Retinal pigment epithelial cell (primary cell): ENCODE data around the gene PGR.

Experiments used
- DNase-seq: peaks from one replicate; pipeline ENCODE4 v3.0.0-alpha.2; 2010; ENCODE audit warnings: low read depth
- H3K4me3 ChIP-seq: 2 replicates; pipeline ENCODE4 v1.5.1; 2011; ENCODE audit warnings: mild to moderate bottlenecking, low read length, control low read depth, moderate library complexity
- CTCF ChIP-seq: conservative IDR thresholded peaks from 2 replicates; pipeline ENCODE4 v1.5.1; 2011; ENCODE audit warnings: low read depth, low read length, control low read depth, inconsistent platforms

The PGR gene

GRCh38 chr11:101082813-101083212 is 46.8 kb downstream of the PGR start:
- TF ChIP-seq CTCF = no peak
- DNase-seq = no peak
- H3K4me3 ChIP-seq = no peak overlapping the region

GRCh38 chr11:101063706-101064105 is 65.9 kb downstream of the PGR start:
- TF ChIP-seq CTCF = no peak
- no peak for DNase-seq

GRCh38 chr11:101061606-101062005 is 68.0 kb downstream of the PGR start:
- TF ChIP-seq CTCF = no peak
- DNase-seq = peak; percentile 34
- no peak overlapping the region for H3K4me3 ChIP-seq

More at GRCh38 chr11:101063706-101064105, 65.9 kb downstream of the PGR start:
- H3K4me3 ChIP-seq = no peak overlapping the region

- TF ChIP-seq CTCF = no peak
- H3K4me3 ChIP-seq = no peak overlapping the region
- DNase-seq = no peak
Measured at GRCh38 chr11:101059331-101059730, 70.3 kb downstream of the PGR start.

- TF ChIP-seq CTCF = no peak
- no peak overlapping the region for H3K4me3 ChIP-seq
- DNase-seq = no peak
Measured at GRCh38 chr11:101053492-101053891, 76.1 kb downstream of the PGR start.

- H3K4me3 ChIP-seq = no peak overlapping the region
- DNase-seq = no peak
- TF ChIP-seq CTCF = no peak
Measured at GRCh38 chr11:101051677-101052076, 77.9 kb downstream of the PGR start.

GRCh38 chr11:101049813-101050212 is 79.8 kb downstream of the PGR start:
- no peak overlapping the region for H3K4me3 ChIP-seq
- no peak for DNase-seq
- TF ChIP-seq CTCF = no peak
